Glutamatergic neuron (in vitro differentiated cells): ENCODE results near the gene THADA. TPM values are rescaled to one million over a fixed set of nuclear protein-coding genes. Genes with fewer than 3 reads are reported as not detected.

Source experiments
- DNase-seq: peaks from one replicate; pipeline ENCODE4 v3.0.0; 2022
- H3K27ac Mint-ChIP-seq: one replicate; pipeline ENCODE4 v1.8.0; 2020; ENCODE audit warnings: mild to moderate bottlenecking, mixed read lengths, inconsistent platforms; ENCODE audit not compliant: unreplicated experiment
- H3K27me3 Mint-ChIP-seq: one replicate; pipeline ENCODE4 v1.8.0; 2020; ENCODE audit warnings: mild to moderate bottlenecking, moderate library complexity, mixed read lengths, inconsistent platforms; ENCODE audit not compliant: unreplicated experiment
- H3K36me3 Mint-ChIP-seq: one replicate; pipeline ENCODE4 v1.8.0; 2020; ENCODE audit warnings: mild to moderate bottlenecking, mixed read lengths, inconsistent platforms; ENCODE audit not compliant: unreplicated experiment
- H3K4me1 Mint-ChIP-seq: one replicate; pipeline ENCODE4 v1.8.0; 2020; ENCODE audit warnings: mild to moderate bottlenecking, low read depth, mixed read lengths, inconsistent platforms; ENCODE audit not compliant: unreplicated experiment
- H3K4me3 Mint-ChIP-seq: one replicate; pipeline ENCODE4 v1.8.0; 2020; ENCODE audit warnings: mild to moderate bottlenecking, mixed read lengths, inconsistent platforms; ENCODE audit not compliant: unreplicated experiment
- H3K9me3 Mint-ChIP-seq: one replicate; pipeline ENCODE4 v1.8.0; 2020; ENCODE audit warnings: mild to moderate bottlenecking, moderate library complexity, mixed read lengths, inconsistent platforms; ENCODE audit not compliant: unreplicated experiment
- CTCF ChIP-seq: fragments of 200-600 bp; sonication (generic); IDR thresholded peaks from one replicate; pipeline ENCODE4 v1.5.0; 2021; ENCODE audit not compliant: partially characterized antibody, unreplicated experiment
- total RNA-seq: library from RNA; stranded (reverse); fragmentation: NEBNext Ultra II Directional; extraction: Animal tissue kit (Norgen Biotek cat#: 25700); gene quantifications from one replicate; pipeline ENCODE4 v1.2.1, GENCODE V29; 2021; ENCODE audit not compliant: unreplicated experiment

Gene THADA
- total RNA-seq, 1 donor from 2014 or later = 15.0 TPM

- DNase-seq = no peak
- Mint-ChIP-seq H3K27me3 (peaks cover 2% of the 10 kb centered on the region), H3K4me1 (no peaks in the 10 kb centered on the region), H3K4me3 (no peak overlapping the region), H3K36me3 (no peaks in the 10 kb centered on the region), H3K9me3 (peaks cover 2% of the 10 kb centered on the region), H3K27ac (no peak overlapping the region)
- no peak for TF ChIP-seq CTCF
These were observed 337.2 kb downstream of the THADA start for GRCh38 chr2:43258547-43259156.

- H3K4me1 Mint-ChIP-seq = peaks cover 4% of the 10 kb centered on the region
- peaks cover 2% of the 10 kb centered on the region for H3K9me3 Mint-ChIP-seq
These were observed 340.4 kb downstream of the THADA start for GRCh38 chr2:43255296-43255910.

DNA sequence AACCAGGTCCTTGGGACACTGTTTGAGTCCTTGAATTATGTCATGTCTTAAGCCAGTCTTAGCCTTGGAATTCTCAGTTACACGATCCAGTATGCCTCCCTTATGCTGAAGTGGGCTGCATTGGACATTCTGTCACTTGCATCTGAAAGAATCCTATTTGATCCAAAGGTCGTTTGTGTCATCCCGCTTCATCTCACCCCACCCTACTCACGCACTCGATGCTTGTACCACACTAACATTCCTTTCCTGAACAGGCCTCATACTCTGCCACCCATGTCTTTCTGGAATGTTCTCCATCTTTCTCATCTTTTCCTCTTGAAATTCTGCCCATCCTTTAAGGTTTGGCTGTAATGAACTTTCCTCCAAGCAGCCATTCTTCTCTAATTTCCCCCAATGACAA, 341.5 kb downstream of the THADA start:
- H3K36me3 Mint-ChIP-seq = no peaks in the 10 kb centered on the region

More at GRCh38 chr2:43255296-43255910, 340.4 kb downstream of the THADA start:
- H3K4me3 Mint-ChIP-seq = no peak overlapping the region
- TF ChIP-seq CTCF = no peak
- peaks cover 5% of the 10 kb centered on the region for H3K27me3 Mint-ChIP-seq
- no peak overlapping the region for H3K27ac Mint-ChIP-seq
- no peak for DNase-seq
- no peaks in the 10 kb centered on the region for H3K36me3 Mint-ChIP-seq

DNA sequence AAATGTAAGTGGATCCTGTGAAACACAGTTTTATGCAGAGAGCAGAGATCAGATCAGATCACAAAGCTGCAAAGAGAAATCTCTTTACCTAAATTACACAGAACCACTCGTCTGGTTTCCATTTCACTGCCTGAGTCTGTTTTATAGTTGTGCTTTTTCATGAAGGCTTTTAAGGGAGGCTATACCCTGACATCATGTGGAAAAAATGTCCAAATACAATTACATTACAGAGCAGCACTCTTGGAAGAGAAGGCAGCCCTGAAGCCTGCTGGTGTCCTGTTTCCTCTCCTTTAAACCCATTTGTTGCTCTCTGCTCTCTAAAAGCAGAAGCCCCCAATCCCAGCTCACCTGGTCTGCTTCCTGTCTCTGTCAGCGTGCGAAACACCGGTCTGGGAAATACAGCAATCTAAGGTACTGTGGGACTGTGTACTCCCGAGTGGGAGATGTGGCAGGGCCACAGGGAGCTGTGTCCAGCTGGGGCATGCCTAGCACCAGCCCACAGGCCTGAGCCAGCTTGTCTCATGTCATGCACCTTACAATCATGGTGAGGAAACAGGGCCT, 344.6 kb downstream of the THADA start:
- Mint-ChIP-seq H3K9me3 (peaks cover 5% of the 10 kb centered on the region), H3K4me1 (peaks cover 4% of the 10 kb centered on the region), H3K27me3 (peaks cover 3% of the 10 kb centered on the region), H3K4me3 (no peak overlapping the region), H3K27ac (no peak overlapping the region), H3K36me3 (no peaks in the 10 kb centered on the region)
- TF ChIP-seq CTCF = no peak
- no peak for DNase-seq

More for the DNA sequence above, 341.5 kb downstream of the THADA start:
- DNase-seq = no peak
- peaks cover 4% of the 10 kb centered on the region for H3K4me1 Mint-ChIP-seq
- no peak overlapping the region for H3K27ac Mint-ChIP-seq
- no peak for TF ChIP-seq CTCF
- H3K27me3 Mint-ChIP-seq = peaks cover 5% of the 10 kb centered on the region
- H3K9me3 Mint-ChIP-seq = peaks cover 2% of the 10 kb centered on the region
- H3K4me3 Mint-ChIP-seq = no peak overlapping the region

DNA sequence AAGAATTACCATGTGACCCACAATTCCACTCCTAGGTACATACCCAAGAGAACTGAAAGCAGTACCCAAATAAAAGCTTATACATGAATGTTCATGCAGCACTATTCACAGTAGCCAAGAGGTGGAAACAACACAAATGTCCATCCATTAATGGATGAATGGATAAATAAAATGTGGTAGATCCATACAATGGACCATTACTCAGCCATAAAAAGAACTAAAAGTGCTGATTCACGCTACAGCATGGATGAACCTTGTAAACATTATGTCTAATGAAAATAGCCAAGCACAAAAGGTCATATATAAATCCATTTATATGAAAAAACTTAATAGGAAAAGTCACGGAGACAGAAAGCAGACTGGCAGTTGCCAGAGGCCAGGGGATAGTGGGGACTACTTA, 345.8 kb downstream of the THADA start:
- H3K4me3 Mint-ChIP-seq = no peak overlapping the region

More for the DNA sequence above, 345.8 kb downstream of the THADA start:
- no peak for DNase-seq
- peaks cover 5% of the 10 kb centered on the region for H3K9me3 Mint-ChIP-seq
- peaks cover 4% of the 10 kb centered on the region for H3K4me1 Mint-ChIP-seq
- TF ChIP-seq CTCF = no peak
- H3K27me3 Mint-ChIP-seq = peaks cover 3% of the 10 kb centered on the region
- no peaks in the 10 kb centered on the region for H3K36me3 Mint-ChIP-seq
- no peak overlapping the region for H3K27ac Mint-ChIP-seq
